ENCODE results near the gene GLP2R. TPM values are rescaled to one million over a fixed set of nuclear protein-coding genes. Genes with fewer than 3 reads are reported as not detected.

Gene GLP2R
- total RNA-seq, 5 donors from 2014 or later (not counting 1 experiment from before 2014, with no cell fraction given): not detected

DNA sequence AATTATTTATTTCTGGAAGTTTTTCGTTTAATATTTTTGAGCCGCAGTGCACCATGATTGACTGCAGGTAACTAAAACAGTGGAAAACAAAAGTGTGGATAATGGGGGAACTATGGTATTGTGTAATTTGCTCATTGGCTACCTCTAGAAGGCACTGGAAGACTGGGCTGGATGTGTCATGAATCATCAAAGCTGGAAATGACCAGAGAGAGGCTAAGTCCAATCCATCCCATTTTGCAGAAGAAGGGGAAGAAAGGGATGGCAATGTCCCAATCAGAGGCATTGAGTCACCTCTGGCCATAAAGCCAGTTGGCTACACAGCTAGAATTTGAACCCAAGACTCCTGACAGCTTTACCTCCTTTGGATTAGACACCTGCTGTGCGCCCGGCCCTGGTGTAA is 29.3 kb downstream of the GLP2R start:
- H3K4me3 ChIP-seq (ENCODE audit: control insufficient read depth in 1 of 2, extremely low read depth in 1 of 2, low read length in 1 of 2): no peak overlapping the region
- POLR2A ChIA-PET: no interaction called here
- H3K4me1 ChIP-seq (ENCODE audit: control insufficient read depth in 1 of 2, extremely low read depth in 1 of 2, insufficient read depth in 2 of 2, low read length in 2 of 2): no peaks in the 10 kb centered on the region
- CTCF ChIA-PET: no interaction called here
- Mint-ChIP-seq H3K4me3 (no peak overlapping the region), H3K27me3 (peaks cover 5 to 10% of the 10 kb centered on the region in 2 donors), H3K36me3 (no peaks in the 10 kb centered on the region), H3K27ac (no peak overlapping the region), H3K4me1 (no peaks in the 10 kb centered on the region), H3K9me3 (peaks cover 0 to 14% (median 4%) of the 10 kb centered on the region in 3 donors)
- no peaks in the 10 kb centered on the region for H3K27me3 ChIP-seq (replicated peaks in 1 of 2; ENCODE audit: control insufficient read depth in 2 of 2, extremely low read depth in 1 of 2, insufficient read depth in 2 of 2, low read length in 1 of 2)
- no peak overlapping the region for H3K27ac ChIP-seq (ENCODE audit: low read length)
- WGBS (ENCODE audit: insufficient coverage): 100% methylated on average over 1 of the region's 4 CpGs
- no peaks in the 10 kb centered on the region for H3K9me3 ChIP-seq
- ATAC-seq (replicated peaks in 1 of 4) (no peak), DNase-seq (no peak)
- no peaks in the 10 kb centered on the region for H3K36me3 ChIP-seq (ENCODE audit: control insufficient read depth in 2 of 2, extremely low read depth in 1 of 2, insufficient read depth in 1 of 2, low read length in 1 of 2)

DNA sequence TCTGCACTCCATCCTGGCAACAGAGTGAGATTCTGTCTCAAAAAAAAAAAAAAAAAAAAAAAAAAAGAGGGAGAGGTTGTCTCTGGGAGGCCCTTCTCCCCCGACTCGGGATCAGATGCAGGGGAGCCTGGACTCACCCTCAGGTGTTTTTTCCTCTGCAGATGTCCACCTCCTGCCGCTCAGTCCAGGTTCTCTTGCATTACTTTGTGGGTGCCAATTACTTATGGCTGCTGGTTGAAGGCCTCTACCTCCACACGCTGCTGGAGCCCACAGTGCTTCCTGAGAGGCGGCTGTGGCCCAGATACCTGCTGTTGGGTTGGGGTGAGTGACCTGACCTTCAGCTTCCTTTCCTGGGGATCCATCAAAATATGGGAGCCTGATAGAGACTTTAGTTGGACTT is 34.1 kb downstream of the GLP2R start:
- H3K27me3 Mint-ChIP-seq: no peaks in the 10 kb centered on the region
- no peaks in the 10 kb centered on the region for H3K36me3 Mint-ChIP-seq
- 100% methylated on average over 1 of the region's 5 CpGs for WGBS (ENCODE audit: insufficient coverage)
- no peak overlapping the region for H3K27ac Mint-ChIP-seq
- Histone ChIP-seq H3K27ac (ENCODE audit: low read length) (no peak overlapping the region), H3K27me3 (replicated peaks in 1 of 2; ENCODE audit: control insufficient read depth in 2 of 2, extremely low read depth in 1 of 2, insufficient read depth in 2 of 2, low read length in 1 of 2) (no peaks in the 10 kb centered on the region), H3K4me1 (ENCODE audit: control insufficient read depth in 1 of 2, extremely low read depth in 1 of 2, insufficient read depth in 2 of 2, low read length in 2 of 2) (no peaks in the 10 kb centered on the region), H3K4me3 (ENCODE audit: control insufficient read depth in 1 of 2, extremely low read depth in 1 of 2, low read length in 1 of 2) (no peak overlapping the region), H3K9me3 (no peaks in the 10 kb centered on the region), H3K36me3 (ENCODE audit: control insufficient read depth in 2 of 2, extremely low read depth in 1 of 2, insufficient read depth in 1 of 2, low read length in 1 of 2) (no peaks in the 10 kb centered on the region)
- no peak for DNase-seq
- no peak overlapping the region for H3K4me3 Mint-ChIP-seq
- CTCF ChIA-PET: no interaction called here
- peaks cover 0 to 22% (median 16%) of the 10 kb centered on the region in 3 donors for H3K9me3 Mint-ChIP-seq
- POLR2A ChIA-PET: no interaction called here
- H3K4me1 Mint-ChIP-seq: no peaks in the 10 kb centered on the region
- no peak for ATAC-seq (replicated peaks in 1 of 4)

DNA sequence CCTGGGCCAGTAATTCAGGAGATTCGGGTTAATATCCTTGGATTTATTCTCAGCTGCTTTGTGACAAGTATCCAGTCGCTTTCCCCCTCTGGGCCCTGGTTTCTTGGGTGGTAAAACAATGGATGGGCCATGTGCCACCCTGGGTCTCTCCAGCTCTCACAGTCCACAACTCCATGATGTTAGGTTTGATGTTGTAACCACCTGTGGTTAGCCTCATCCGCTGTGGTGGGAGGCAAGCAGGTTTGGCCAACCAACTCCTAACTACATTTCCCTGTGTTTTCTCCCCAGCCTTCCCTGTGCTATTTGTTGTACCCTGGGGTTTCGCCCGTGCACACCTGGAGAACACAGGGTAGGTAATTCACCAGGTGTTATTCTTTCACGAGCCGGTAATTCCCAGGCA is 35.1 kb downstream of the GLP2R start:
- Mint-ChIP-seq H3K4me1 (no peaks in the 10 kb centered on the region), H3K36me3 (no peaks in the 10 kb centered on the region), H3K27me3 (no peaks in the 10 kb centered on the region), H3K9me3 (peaks cover 0 to 22% (median 16%) of the 10 kb centered on the region in 3 donors), H3K4me3 (no peak overlapping the region), H3K27ac (no peak overlapping the region)
- no peak overlapping the region for H3K27ac ChIP-seq (ENCODE audit: low read length)
- no peak for ATAC-seq (replicated peaks in 1 of 4)
- ChIA-PET POLR2A (no interaction called here), CTCF (no interaction called here)
- H3K4me3 ChIP-seq (ENCODE audit: control insufficient read depth in 1 of 2, extremely low read depth in 1 of 2, low read length in 1 of 2): no peak overlapping the region
- H3K36me3 ChIP-seq (ENCODE audit: control insufficient read depth in 2 of 2, extremely low read depth in 1 of 2, insufficient read depth in 1 of 2, low read length in 1 of 2): no peaks in the 10 kb centered on the region
- no peaks in the 10 kb centered on the region for H3K27me3 ChIP-seq (replicated peaks in 1 of 2; ENCODE audit: control insufficient read depth in 2 of 2, extremely low read depth in 1 of 2, insufficient read depth in 2 of 2, low read length in 1 of 2)
- no peaks in the 10 kb centered on the region for H3K4me1 ChIP-seq (ENCODE audit: control insufficient read depth in 1 of 2, extremely low read depth in 1 of 2, insufficient read depth in 2 of 2, low read length in 2 of 2)
- no peak for DNase-seq
- no peaks in the 10 kb centered on the region for H3K9me3 ChIP-seq
- 100% methylated on average over 1 of the region's 7 CpGs for WGBS (ENCODE audit: insufficient coverage)

DNA sequence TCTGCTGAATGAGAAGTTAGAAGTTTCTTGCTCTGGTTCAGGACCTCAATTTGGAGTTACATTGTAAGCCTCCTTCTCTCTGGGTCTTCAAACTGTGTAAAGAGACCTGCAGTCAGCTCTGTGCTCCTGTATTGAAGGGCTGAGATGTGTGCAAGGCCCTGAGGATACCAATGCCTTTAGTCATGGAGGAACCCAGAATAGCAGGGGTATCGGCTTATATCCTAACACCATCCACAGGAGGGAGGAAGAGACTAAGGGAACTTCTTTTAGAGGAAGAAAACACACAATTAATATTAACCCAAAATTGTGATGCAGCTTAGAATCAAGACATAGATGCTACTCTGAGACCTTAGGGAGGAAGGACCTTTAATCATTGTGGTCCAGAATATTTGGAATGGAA is 36.5 kb downstream of the GLP2R start:
- POLR2A ChIA-PET: no interaction called here
- ATAC-seq (replicated peaks in 1 of 4) (no peak), DNase-seq (no peak)
- Histone ChIP-seq H3K4me3 (ENCODE audit: control insufficient read depth in 1 of 2, extremely low read depth in 1 of 2, low read length in 1 of 2) (no peak overlapping the region), H3K4me1 (ENCODE audit: control insufficient read depth in 1 of 2, extremely low read depth in 1 of 2, insufficient read depth in 2 of 2, low read length in 2 of 2) (no peaks in the 10 kb centered on the region), H3K36me3 (ENCODE audit: control insufficient read depth in 2 of 2, extremely low read depth in 1 of 2, insufficient read depth in 1 of 2, low read length in 1 of 2) (no peaks in the 10 kb centered on the region), H3K27me3 (replicated peaks in 1 of 2; ENCODE audit: control insufficient read depth in 2 of 2, extremely low read depth in 1 of 2, insufficient read depth in 2 of 2, low read length in 1 of 2) (no peaks in the 10 kb centered on the region), H3K27ac (ENCODE audit: low read length) (no peak overlapping the region), H3K9me3 (no peaks in the 10 kb centered on the region)
- no peak overlapping the region for H3K27ac Mint-ChIP-seq
- no peak overlapping the region for H3K4me3 Mint-ChIP-seq
- peaks cover 0 to 22% (median 16%) of the 10 kb centered on the region in 3 donors for H3K9me3 Mint-ChIP-seq
- no peaks in the 10 kb centered on the region for H3K27me3 Mint-ChIP-seq
- H3K36me3 Mint-ChIP-seq: no peaks in the 10 kb centered on the region
- H3K4me1 Mint-ChIP-seq: no peaks in the 10 kb centered on the region
- CTCF ChIA-PET: no interaction called here
- no CpG with 5 or more reads among the region's 1 CpG for WGBS (ENCODE audit: insufficient coverage)

DNA sequence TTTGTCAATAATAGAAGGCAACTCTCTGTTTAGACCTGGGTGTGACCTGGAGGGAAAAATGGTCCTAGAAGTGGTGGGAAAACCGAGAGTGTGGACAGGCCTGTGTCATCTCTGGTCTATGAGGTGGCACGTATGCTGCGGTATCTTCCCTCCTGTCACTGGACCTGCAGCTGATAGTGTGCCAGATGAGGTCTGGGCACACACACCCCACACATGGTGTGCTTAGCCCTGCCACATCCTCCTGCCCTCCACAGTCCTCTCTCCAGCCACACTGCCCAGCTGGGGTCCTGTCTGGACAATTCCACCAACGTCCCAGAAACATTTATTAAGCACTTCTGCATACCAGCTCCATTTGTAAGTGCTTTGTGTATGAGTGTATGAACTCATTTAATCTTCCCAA is 37.2 kb downstream of the GLP2R start:
- peaks cover 0 to 2% of the 10 kb centered on the region in 2 donors for H3K27me3 Mint-ChIP-seq
- whole genome bisulfite sequencing (ENCODE audit: insufficient coverage): 100% methylated on average over 2 of the region's 4 CpGs
- Histone ChIP-seq H3K9me3 (no peaks in the 10 kb centered on the region), H3K4me1 (ENCODE audit: control insufficient read depth in 1 of 2, extremely low read depth in 1 of 2, insufficient read depth in 2 of 2, low read length in 2 of 2) (no peaks in the 10 kb centered on the region), H3K27ac (ENCODE audit: low read length) (no peak overlapping the region), H3K27me3 (replicated peaks in 1 of 2; ENCODE audit: control insufficient read depth in 2 of 2, extremely low read depth in 1 of 2, insufficient read depth in 2 of 2, low read length in 1 of 2) (no peaks in the 10 kb centered on the region), H3K36me3 (ENCODE audit: control insufficient read depth in 2 of 2, extremely low read depth in 1 of 2, insufficient read depth in 1 of 2, low read length in 1 of 2) (no peaks in the 10 kb centered on the region), H3K4me3 (ENCODE audit: control insufficient read depth in 1 of 2, extremely low read depth in 1 of 2, low read length in 1 of 2) (no peak overlapping the region)
- CTCF ChIA-PET: no interaction called here
- no peak overlapping the region for H3K4me3 Mint-ChIP-seq
- peaks cover 0 to 18% (median 16%) of the 10 kb centered on the region in 3 donors for H3K9me3 Mint-ChIP-seq
- DNase-seq: no peak
- H3K4me1 Mint-ChIP-seq: no peaks in the 10 kb centered on the region
- H3K36me3 Mint-ChIP-seq: no peaks in the 10 kb centered on the region
- no peak overlapping the region for H3K27ac Mint-ChIP-seq
- ATAC-seq (replicated peaks in 1 of 4): no peak
- POLR2A ChIA-PET: no interaction called here

DNA sequence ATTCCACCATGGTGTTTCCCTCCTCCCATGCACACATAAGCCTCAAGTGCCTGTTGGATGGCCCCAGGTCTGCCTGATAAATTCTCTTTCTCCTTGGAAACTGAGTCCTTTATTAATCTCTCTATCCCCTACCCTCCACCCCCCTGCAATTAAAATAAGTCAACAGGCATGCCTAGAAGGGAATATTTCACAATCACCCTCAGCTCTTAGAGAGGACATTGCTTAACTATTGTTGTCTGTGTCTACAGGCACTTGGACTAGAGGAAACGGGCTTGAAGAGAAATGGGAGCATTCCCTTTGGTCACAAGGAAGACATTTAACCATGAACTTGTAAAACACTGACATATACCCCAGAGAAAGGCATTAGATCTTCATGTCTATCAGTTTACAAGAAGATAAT is 39.9 kb downstream of the GLP2R start:
- WGBS (ENCODE audit: insufficient coverage): no CpG with 5 or more reads among the region's 1 CpG
- Mint-ChIP-seq H3K4me1 (no peaks in the 10 kb centered on the region), H3K4me3 (no peak overlapping the region), H3K36me3 (no peaks in the 10 kb centered on the region), H3K27me3 (peaks cover 0 to 3% of the 10 kb centered on the region in 2 donors), H3K27ac (no peak overlapping the region), H3K9me3 (peaks cover 0 to 12% (median 12%) of the 10 kb centered on the region in 3 donors)
- H3K27ac ChIP-seq (ENCODE audit: low read length): no peak overlapping the region
- no peaks in the 10 kb centered on the region for H3K27me3 ChIP-seq (replicated peaks in 1 of 2; ENCODE audit: control insufficient read depth in 2 of 2, extremely low read depth in 1 of 2, insufficient read depth in 2 of 2, low read length in 1 of 2)
- POLR2A ChIA-PET: interaction anchor here in 1 of 2 donors (0.6 kb wide), 1 partner anchor 418 kb away, joined by 4 read pairs; no protein-coding TSS in a partner anchor
- H3K36me3 ChIP-seq (ENCODE audit: control insufficient read depth in 2 of 2, extremely low read depth in 1 of 2, insufficient read depth in 1 of 2, low read length in 1 of 2): no peaks in the 10 kb centered on the region
- no peaks in the 10 kb centered on the region for H3K9me3 ChIP-seq
- CTCF ChIA-PET: no interaction called here
- no peaks in the 10 kb centered on the region for H3K4me1 ChIP-seq (ENCODE audit: control insufficient read depth in 1 of 2, extremely low read depth in 1 of 2, insufficient read depth in 2 of 2, low read length in 2 of 2)
- H3K4me3 ChIP-seq (ENCODE audit: control insufficient read depth in 1 of 2, extremely low read depth in 1 of 2, low read length in 1 of 2): no peak overlapping the region
- no peak for DNase-seq
- ATAC-seq (replicated peaks in 1 of 4): no peak

DNA sequence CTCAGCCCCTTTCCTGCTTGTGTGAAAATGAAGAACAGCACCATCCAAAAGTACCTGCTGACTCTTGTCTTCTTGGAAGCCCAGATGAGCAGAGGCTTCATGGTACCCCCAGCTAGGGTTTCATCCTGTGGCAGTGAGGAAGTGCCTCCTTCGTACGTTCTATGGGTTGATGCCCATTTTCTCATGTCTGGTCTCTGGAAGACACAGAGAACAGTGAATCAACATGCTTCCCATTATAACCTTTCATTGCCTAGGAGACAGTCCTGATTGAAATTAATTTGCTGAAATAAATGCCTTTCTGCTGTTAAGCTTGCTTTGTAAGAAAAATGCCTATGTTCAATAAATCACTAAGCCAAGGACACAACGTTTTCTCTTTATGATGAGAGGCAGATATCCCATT is 42.8 kb downstream of the GLP2R start:
- CTCF ChIA-PET: no interaction called here
- Mint-ChIP-seq H3K27ac (no peak overlapping the region), H3K36me3 (no peaks in the 10 kb centered on the region), H3K4me1 (no peaks in the 10 kb centered on the region), H3K27me3 (peaks cover 3 to 7% of the 10 kb centered on the region in 2 donors), H3K4me3 (no peak overlapping the region), H3K9me3 (no peaks in the 10 kb centered on the region)
- POLR2A ChIA-PET: no interaction called here
- H3K4me3 ChIP-seq (ENCODE audit: control insufficient read depth in 1 of 2, extremely low read depth in 1 of 2, low read length in 1 of 2): no peak overlapping the region
- H3K27ac ChIP-seq (ENCODE audit: low read length): no peak overlapping the region
- DNase-seq (no peak), ATAC-seq (replicated peaks in 1 of 4) (no peak)
- no peaks in the 10 kb centered on the region for H3K4me1 ChIP-seq (ENCODE audit: control insufficient read depth in 1 of 2, extremely low read depth in 1 of 2, insufficient read depth in 2 of 2, low read length in 2 of 2)
- no peaks in the 10 kb centered on the region for H3K9me3 ChIP-seq
- no peaks in the 10 kb centered on the region for H3K36me3 ChIP-seq (ENCODE audit: control insufficient read depth in 2 of 2, extremely low read depth in 1 of 2, insufficient read depth in 1 of 2, low read length in 1 of 2)
- peaks cover 0 to 4% of the 10 kb centered on the region in 2 experiments for H3K27me3 ChIP-seq (replicated peaks in 1 of 2; ENCODE audit: control insufficient read depth in 2 of 2, extremely low read depth in 1 of 2, insufficient read depth in 2 of 2, low read length in 1 of 2)
- WGBS (ENCODE audit: insufficient coverage): no CpG with 5 or more reads among the region's 3 CpGs

All from T-cell (primary cell).